Loucy (cell line): ENCODE results near the gene CLDN16.

ENCODE experiments used
- H2AFZ ChIP-seq: fragments of 200-600 bp; sonication (generic); 2 replicates; pipeline ENCODE4 v1.6.0; 2016; ENCODE audit warnings: antibody characterized with exemption, mild to moderate bottlenecking, low read length, moderate library complexity
- H3F3A ChIP-seq: fragments of 200-600 bp; 2 replicates; pipeline ENCODE4 v1.6.0; 2016; ENCODE audit warnings: antibody characterized with exemption, low read depth, mild to moderate bottlenecking
- H3K27me3 ChIP-seq: fragments of 200-600 bp; sonication (generic); 2 replicates; pipeline ENCODE4 v1.6.1; 2014; ENCODE audit warnings: low read length, mild to moderate bottlenecking; ENCODE audit not compliant: insufficient read depth, poor library complexity, severe bottlenecking
- H3K36me3 ChIP-seq: fragments of 200-600 bp; sonication (generic); 2 replicates; pipeline ENCODE4 v1.6.1; 2016; ENCODE audit warnings: low read length; ENCODE audit not compliant: insufficient read depth
- H3K4me1 ChIP-seq: fragments of 200-600 bp; sonication (generic); 2 replicates; pipeline ENCODE4 v1.5.1; 2014; ENCODE audit warnings: low read length, mild to moderate bottlenecking; ENCODE audit not compliant: insufficient read depth, poor library complexity, severe bottlenecking
- H3K4me2 ChIP-seq: fragments of 200-600 bp; sonication (generic); 2 replicates; pipeline ENCODE4 v1.6.0; 2014; ENCODE audit warnings: antibody characterized with exemption, low read length, low read depth, mild to moderate bottlenecking; ENCODE audit not compliant: poor library complexity, severe bottlenecking
- H3K4me3 ChIP-seq: fragments of 200-600 bp; sonication (generic); 2 replicates; pipeline ENCODE4 v1.5.1; 2014; ENCODE audit warnings: low read length, mild to moderate bottlenecking, mixed read lengths; ENCODE audit not compliant: poor library complexity, severe bottlenecking
- H3K79me2 ChIP-seq: fragments of 200-600 bp; sonication (generic); 2 replicates; pipeline ENCODE4 v1.6.1; 2014; ENCODE audit warnings: low read length; ENCODE audit not compliant: insufficient read depth
- H3K9ac ChIP-seq: fragments of 200-600 bp; sonication (generic); 2 replicates; pipeline ENCODE4 v1.6.0; 2014; ENCODE audit warnings: mild to moderate bottlenecking, low read depth, low read length, moderate library complexity; ENCODE audit not compliant: poor library complexity, severe bottlenecking
- H3K9me2 ChIP-seq: fragments of 200-600 bp; sonication (generic); replicated peaks from 2 replicates; pipeline ENCODE4 v1.6.1; 2016; ENCODE audit warnings: low read depth, low read length, mixed read lengths
- H3K9me3 ChIP-seq: fragments of 200-600 bp; sonication (generic); 2 replicates; pipeline ENCODE4 v1.6.1; 2014; ENCODE audit warnings: mild to moderate bottlenecking, antibody characterized with exemption, low read length, low read depth; ENCODE audit not compliant: insufficient read depth
- H4K20me1 ChIP-seq: fragments of 200-600 bp; sonication (generic); 2 replicates; pipeline ENCODE4 v1.6.0; 2014; ENCODE audit warnings: antibody characterized with exemption, low read length, mild to moderate bottlenecking; ENCODE audit not compliant: insufficient read depth, poor library complexity, severe bottlenecking
- CTCF ChIP-seq: fragments of 200-600 bp; sonication (generic); conservative IDR thresholded peaks from 2 replicates; pipeline ENCODE4 v1.5.1; 2014; ENCODE audit warnings: mild to moderate bottlenecking, antibody characterized with exemption, low read length
- EZH2phosphoT487 ChIP-seq: fragments of 200-600 bp; IDR thresholded peaks from 2 replicates; pipeline ENCODE4 v1.6.1; 2018; ENCODE audit warnings: antibody characterized with exemption, mild to moderate bottlenecking, moderate library complexity, borderline replicate concordance

CLDN16 gene

GRCh38 chr3:190346541-190346940 lies 41.4 kb upstream of the CLDN16 start:
- Histone ChIP-seq H3K36me3 (no peaks in the 10 kb centered on the region), H3K9me3 (no peaks in the 10 kb centered on the region), H3K4me1 (no peaks in the 10 kb centered on the region), H3K4me3 (no peak overlapping the region), H3K4me2 (no peak overlapping the region), H4K20me1 (no peaks in the 10 kb centered on the region), H3K79me2 (no peaks in the 10 kb centered on the region), H3F3A (no peaks in the 10 kb centered on the region), H3K9me2 (no peaks in the 10 kb centered on the region), H3K9ac (no peak overlapping the region), H3K27me3 (no peaks in the 10 kb centered on the region), H2AFZ (no peak overlapping the region)
- TF ChIP-seq CTCF (no peak), EZH2phosphoT487 (no peak)

GRCh38 chr3:190352861-190353457 lies 35.0 kb upstream of the CLDN16 start:
- H3K9me3 ChIP-seq = no peaks in the 10 kb centered on the region
- TF ChIP-seq CTCF (no peak), EZH2phosphoT487 (no peak)
- no peaks in the 10 kb centered on the region for H3K27me3 ChIP-seq
- H3F3A ChIP-seq = no peaks in the 10 kb centered on the region
- H3K9me2 ChIP-seq = no peaks in the 10 kb centered on the region
- H3K36me3 ChIP-seq = no peaks in the 10 kb centered on the region
- no peak overlapping the region for H2AFZ ChIP-seq
- H3K4me3 ChIP-seq = no peak overlapping the region
- no peak overlapping the region for H3K4me2 ChIP-seq
- no peaks in the 10 kb centered on the region for H4K20me1 ChIP-seq
- no peaks in the 10 kb centered on the region for H3K4me1 ChIP-seq
- H3K79me2 ChIP-seq = no peaks in the 10 kb centered on the region
- H3K9ac ChIP-seq = no peak overlapping the region

GRCh38 chr3:190356246-190356645 lies 31.7 kb upstream of the CLDN16 start:
- no peaks in the 10 kb centered on the region for H3K4me1 ChIP-seq
- no peaks in the 10 kb centered on the region for H4K20me1 ChIP-seq
- H3F3A ChIP-seq = no peaks in the 10 kb centered on the region
- no peak overlapping the region for H3K4me3 ChIP-seq
- no peaks in the 10 kb centered on the region for H3K9me2 ChIP-seq
- TF ChIP-seq CTCF = no peak
- no peak for TF ChIP-seq EZH2phosphoT487
- H2AFZ ChIP-seq = no peak overlapping the region
- no peaks in the 10 kb centered on the region for H3K36me3 ChIP-seq
- H3K79me2 ChIP-seq = no peaks in the 10 kb centered on the region
- no peaks in the 10 kb centered on the region for H3K9me3 ChIP-seq
- H3K27me3 ChIP-seq = no peaks in the 10 kb centered on the region
- H3K4me2 ChIP-seq = no peak overlapping the region
- no peak overlapping the region for H3K9ac ChIP-seq
